ENCODE data around the gene KNDC1.
A peak's percentile ranks its signal among the peaks of the same experiment; 100 is the strongest.

Gene KNDC1

DNA sequence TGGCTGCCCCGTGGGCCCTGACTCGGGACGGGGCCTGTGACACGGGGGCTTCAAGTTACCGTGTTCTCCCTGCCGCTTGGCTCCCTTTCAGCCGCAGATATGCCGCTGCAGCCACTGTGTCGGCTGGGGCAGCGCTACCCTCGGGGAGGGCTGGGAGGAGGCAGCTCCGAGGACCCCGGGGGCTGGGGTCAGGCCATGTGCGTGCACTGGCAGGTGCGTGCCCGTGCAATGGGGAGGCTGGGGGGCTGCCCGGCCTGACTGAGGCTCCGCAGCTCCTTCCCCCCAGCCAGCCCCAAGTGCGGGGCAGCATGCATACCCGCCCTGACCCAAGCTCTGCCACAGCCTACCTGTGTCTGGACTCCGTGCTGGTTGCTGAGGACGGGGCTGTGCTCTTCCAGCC lies 29.2 kb downstream of the KNDC1 start:
- peaks cover 9% of the 10 kb centered on the region for H3K36me3 ChIP-seq (ENCODE audit: control insufficient read depth, insufficient read depth, low read length)
- H3K27ac ChIP-seq (ENCODE audit: low read depth, low read length): no peak overlapping the region
- no peak overlapping the region for H3K4me3 ChIP-seq (ENCODE audit: low read depth, low read length)
- H3K9ac ChIP-seq (ENCODE audit: low read length): no peak overlapping the region
- no peaks in the 10 kb centered on the region; the same call in 1 of the 2 replicates for H3K4me1 ChIP-seq (ENCODE audit: control insufficient read depth, insufficient read depth, low read length)
- H3K9me3 ChIP-seq (ENCODE audit: control insufficient read depth, insufficient read depth, low read depth, low read length): peaks cover 11% of the 10 kb centered on the region; the same call in 1 of the 2 replicates
- H3K27me3 ChIP-seq (ENCODE audit: control insufficient read depth, insufficient read depth, low read length): no peaks in the 10 kb centered on the region

DNA sequence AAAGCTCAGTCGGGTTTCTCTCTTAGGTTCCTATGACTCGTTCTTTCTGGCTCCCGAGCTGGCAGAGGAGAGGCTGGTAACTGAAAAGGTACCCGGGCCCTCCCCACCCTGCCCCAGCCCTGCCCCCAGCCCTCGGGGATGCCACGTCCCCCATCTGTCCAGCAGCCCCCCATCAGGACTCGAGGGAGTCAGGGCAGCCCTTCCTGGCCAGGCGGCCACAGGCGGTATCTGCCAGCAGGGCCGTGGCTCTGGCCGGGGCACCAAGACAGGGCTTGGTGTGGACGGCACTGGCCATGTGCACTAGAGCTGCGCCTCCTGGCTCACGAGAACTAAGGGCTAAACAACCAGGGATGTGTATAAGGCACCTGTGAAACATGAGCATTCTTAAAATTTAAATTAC lies 29.7 kb downstream of the KNDC1 start:
- Histone ChIP-seq H3K27me3 (ENCODE audit: control insufficient read depth, insufficient read depth, low read length) (no peaks in the 10 kb centered on the region), H3K4me3 (ENCODE audit: low read depth, low read length) (no peak overlapping the region), H3K9ac (ENCODE audit: low read length) (no peak overlapping the region), H3K4me1 (ENCODE audit: control insufficient read depth, insufficient read depth, low read length) (no peaks in the 10 kb centered on the region; the same call in 1 of the 2 replicates), H3K27ac (ENCODE audit: low read depth, low read length) (no peak overlapping the region), H3K9me3 (ENCODE audit: control insufficient read depth, insufficient read depth, low read depth, low read length) (peaks cover 11% of the 10 kb centered on the region; the same call in 1 of the 2 replicates), H3K36me3 (ENCODE audit: control insufficient read depth, insufficient read depth, low read length) (peaks cover 5% of the 10 kb centered on the region; the same call in 1 of the 2 replicates)

DNA sequence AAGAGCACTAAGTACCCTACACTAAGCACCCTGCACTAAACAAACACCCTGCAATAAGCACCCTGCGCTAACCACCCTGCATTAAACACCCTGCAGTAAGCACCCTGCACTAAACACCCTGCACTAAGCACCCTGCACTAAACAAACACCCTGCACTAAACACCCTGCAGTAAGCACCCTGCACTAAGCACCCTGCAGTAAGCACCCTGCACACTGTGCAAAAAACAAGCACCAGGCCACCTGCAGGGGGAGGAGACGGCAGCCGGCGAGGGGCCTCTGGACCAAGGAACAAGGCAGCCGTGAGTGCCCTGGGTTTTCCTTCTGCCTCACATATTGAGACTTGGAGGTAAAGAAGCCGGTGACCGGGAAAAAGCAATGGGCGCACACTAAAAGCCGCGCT lies 30.2 kb downstream of the KNDC1 start:
- H3K9me3 ChIP-seq (ENCODE audit: control insufficient read depth, insufficient read depth, low read depth, low read length): peaks cover 8% of the 10 kb centered on the region; the same call in 1 of the 2 replicates
- H3K27ac ChIP-seq (ENCODE audit: low read depth, low read length): no peak overlapping the region
- H3K36me3 ChIP-seq (ENCODE audit: control insufficient read depth, insufficient read depth, low read length): peaks cover 5% of the 10 kb centered on the region; the same call in 1 of the 2 replicates
- H3K4me1 ChIP-seq (ENCODE audit: control insufficient read depth, insufficient read depth, low read length): no peaks in the 10 kb centered on the region; the same call in 1 of the 2 replicates
- H3K9ac ChIP-seq (ENCODE audit: low read length): no peak overlapping the region
- no peak overlapping the region for H3K4me3 ChIP-seq (ENCODE audit: low read depth, low read length)
- H3K27me3 ChIP-seq (ENCODE audit: control insufficient read depth, insufficient read depth, low read length): no peaks in the 10 kb centered on the region

DNA sequence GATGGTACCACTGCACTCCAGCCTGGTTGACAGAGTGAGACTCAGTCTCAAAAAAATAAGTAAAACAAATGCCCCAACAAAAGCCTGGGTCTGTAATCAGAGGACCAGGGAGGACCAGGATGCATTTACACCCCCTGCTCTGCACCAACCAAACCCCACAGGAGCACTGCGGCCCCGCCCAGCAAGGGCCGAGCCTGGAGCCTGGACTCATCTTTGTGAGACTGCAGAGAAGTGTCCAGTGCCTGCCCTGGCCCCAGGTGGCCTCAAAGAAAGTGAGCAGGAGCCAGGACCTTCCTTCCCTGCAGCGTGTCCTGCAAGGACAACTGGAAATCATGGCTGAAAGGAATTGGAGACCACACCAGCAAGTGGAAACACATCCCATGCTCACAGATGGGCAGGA lies 31.6 kb downstream of the KNDC1 start:
- Histone ChIP-seq H3K27me3 (ENCODE audit: control insufficient read depth, insufficient read depth, low read length) (no peaks in the 10 kb centered on the region), H3K36me3 (ENCODE audit: control insufficient read depth, insufficient read depth, low read length) (peaks cover 5% of the 10 kb centered on the region; the same call in 1 of the 2 replicates)

DNA sequence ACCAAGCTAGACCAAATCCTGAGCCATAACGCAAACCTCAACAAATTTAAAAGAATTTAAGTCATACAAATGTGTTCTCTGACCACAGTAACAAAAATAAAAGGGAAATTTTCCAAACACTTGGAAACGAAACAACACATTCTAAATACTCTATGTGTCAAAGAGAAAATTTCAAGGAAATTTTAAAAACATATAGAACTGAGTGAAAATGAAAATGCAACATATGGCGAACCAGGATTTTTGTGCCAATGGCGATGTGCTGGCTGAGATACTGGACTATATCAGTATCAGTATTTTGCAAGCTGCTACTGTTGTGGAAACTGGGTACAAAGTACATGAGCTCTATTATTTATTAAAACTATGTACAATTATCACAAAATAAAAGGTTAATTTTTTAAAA lies 34.1 kb downstream of the KNDC1 start:
- H3K9ac ChIP-seq (ENCODE audit: low read length): no peak overlapping the region
- H3K4me3 ChIP-seq (ENCODE audit: low read depth, low read length): no peak overlapping the region
- H3K27me3 ChIP-seq (ENCODE audit: control insufficient read depth, insufficient read depth, low read length): no peaks in the 10 kb centered on the region
- peaks cover 7% of the 10 kb centered on the region; the same call in 1 of the 2 replicates for H3K9me3 ChIP-seq (ENCODE audit: control insufficient read depth, insufficient read depth, low read depth, low read length)
- no peaks in the 10 kb centered on the region for H3K4me1 ChIP-seq (ENCODE audit: control insufficient read depth, insufficient read depth, low read length)
- H3K27ac ChIP-seq (ENCODE audit: low read depth, low read length): no peak overlapping the region
- H3K36me3 ChIP-seq (ENCODE audit: control insufficient read depth, insufficient read depth, low read length): no peaks in the 10 kb centered on the region

More for the DNA sequence above, 31.6 kb downstream of the KNDC1 start:
- Histone ChIP-seq H3K9ac (ENCODE audit: low read length) (no peak overlapping the region), H3K4me3 (ENCODE audit: low read depth, low read length) (no peak overlapping the region), H3K9me3 (ENCODE audit: control insufficient read depth, insufficient read depth, low read depth, low read length) (peaks cover 7% of the 10 kb centered on the region; the same call in 1 of the 2 replicates), H3K4me1 (ENCODE audit: control insufficient read depth, insufficient read depth, low read length) (no peaks in the 10 kb centered on the region), H3K27ac (ENCODE audit: low read depth, low read length) (no peak overlapping the region)

DNA sequence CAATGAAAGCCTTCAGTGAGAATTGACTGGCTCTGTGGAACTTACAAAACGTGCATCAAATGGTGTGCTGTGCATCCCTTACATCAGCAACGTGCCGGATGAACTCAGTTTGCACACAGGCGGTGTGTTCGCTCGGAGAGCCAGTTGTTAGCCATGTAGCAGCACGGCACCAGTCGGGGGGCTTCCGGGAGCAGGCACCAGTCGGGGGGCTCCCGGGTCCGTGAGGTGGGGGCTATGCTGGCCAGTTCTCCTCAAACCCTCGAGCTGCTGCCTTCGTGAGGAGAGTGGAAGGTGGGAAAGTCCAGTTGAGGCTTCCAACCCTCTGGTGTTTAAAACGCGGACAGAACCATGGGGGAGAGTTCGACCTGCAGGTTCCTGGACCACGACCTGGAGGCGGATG lies 35.1 kb downstream of the KNDC1 start:
- Histone ChIP-seq H3K9me3 (ENCODE audit: control insufficient read depth, insufficient read depth, low read depth, low read length) (peaks cover 7% of the 10 kb centered on the region; the same call in 1 of the 2 replicates), H3K36me3 (ENCODE audit: control insufficient read depth, insufficient read depth, low read length) (no peaks in the 10 kb centered on the region; the same call in 1 of the 2 replicates), H3K27me3 (ENCODE audit: control insufficient read depth, insufficient read depth, low read length) (no peaks in the 10 kb centered on the region), H3K9ac (ENCODE audit: low read length) (no peak overlapping the region), H3K4me1 (ENCODE audit: control insufficient read depth, insufficient read depth, low read length) (peaks cover 3% of the 10 kb centered on the region; the same call in 1 of the 2 replicates), H3K4me3 (ENCODE audit: low read depth, low read length) (no peak overlapping the region), H3K27ac (ENCODE audit: low read depth, low read length) (no peak overlapping the region)

DNA sequence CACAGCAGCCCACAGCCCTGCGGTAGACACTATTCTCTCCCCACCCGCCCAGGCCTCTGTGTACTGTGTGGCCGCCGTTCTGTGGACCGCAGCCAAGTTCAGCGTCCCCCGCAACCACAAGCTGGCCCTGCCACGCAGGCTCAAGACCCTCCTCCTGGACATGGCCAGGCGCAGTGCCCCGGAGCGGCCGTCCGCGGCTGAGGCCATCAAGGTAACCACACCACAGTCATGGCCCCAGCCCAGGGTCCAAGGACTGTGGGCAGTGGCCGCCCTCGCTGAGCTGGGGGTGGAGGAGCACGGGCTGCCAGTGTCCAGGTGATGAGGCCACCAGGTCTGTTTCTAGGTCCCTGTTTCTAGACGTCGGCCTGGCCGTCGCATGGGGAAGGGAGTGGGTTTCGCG lies 35.6 kb downstream of the KNDC1 start:
- Histone ChIP-seq H3K4me1 (ENCODE audit: control insufficient read depth, insufficient read depth, low read length) (peaks cover 5% of the 10 kb centered on the region; the same call in 1 of the 2 replicates), H3K4me3 (ENCODE audit: low read depth, low read length) (no peak overlapping the region), H3K9ac (ENCODE audit: low read length) (no peak overlapping the region), H3K27ac (ENCODE audit: low read depth, low read length) (no peak overlapping the region), H3K27me3 (ENCODE audit: control insufficient read depth, insufficient read depth, low read length) (no peaks in the 10 kb centered on the region), H3K9me3 (ENCODE audit: control insufficient read depth, insufficient read depth, low read depth, low read length) (peaks cover 7% of the 10 kb centered on the region; the same call in 1 of the 2 replicates), H3K36me3 (ENCODE audit: control insufficient read depth, insufficient read depth, low read length) (no peaks in the 10 kb centered on the region; the same call in 1 of the 2 replicates)

DNA sequence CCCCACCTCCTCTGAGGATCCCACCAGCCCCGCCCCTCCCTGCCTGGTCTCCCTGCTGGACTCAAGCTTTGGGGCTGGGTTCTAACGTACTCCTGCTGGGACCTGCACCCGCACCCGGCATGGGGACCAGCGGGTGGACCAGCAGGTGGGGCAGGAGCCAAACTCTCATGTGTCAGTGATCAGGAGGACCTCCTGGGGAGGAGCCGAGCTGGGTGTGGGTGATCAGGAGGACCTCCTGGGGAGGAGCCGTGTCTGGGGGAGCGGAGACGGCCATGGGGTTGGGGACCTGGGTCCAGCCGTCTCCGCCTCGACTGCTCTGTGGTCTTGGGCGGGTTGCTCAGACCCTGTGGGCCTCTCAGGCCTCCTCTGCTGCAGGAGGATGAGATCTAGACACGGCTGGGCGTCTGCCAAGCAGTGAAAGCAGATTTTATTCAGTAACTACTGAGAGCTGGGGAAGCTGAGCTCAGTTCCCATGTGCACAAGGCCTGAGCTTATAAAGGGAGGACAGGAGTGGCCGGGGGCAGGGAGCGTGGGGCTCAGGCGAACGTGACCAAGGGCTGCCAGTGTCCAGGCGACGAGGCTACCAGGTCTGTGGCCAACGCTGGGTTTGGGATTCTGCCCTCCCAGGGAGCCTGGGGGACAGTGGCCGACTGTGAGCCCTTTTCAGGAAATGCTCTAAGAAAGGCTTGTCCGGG lies 36.3 kb downstream of the KNDC1 start:
- Histone ChIP-seq H3K9me3 (ENCODE audit: control insufficient read depth, insufficient read depth, low read depth, low read length) (peaks cover 7% of the 10 kb centered on the region; the same call in 1 of the 2 replicates), H3K4me3 (ENCODE audit: low read depth, low read length) (no peak overlapping the region), H3K4me1 (ENCODE audit: control insufficient read depth, insufficient read depth, low read length) (peaks cover 5% of the 10 kb centered on the region; the same call in 1 of the 2 replicates), H3K27ac (ENCODE audit: low read depth, low read length) (0 out of 2 replicates have a peak overlapping the region, but pooled peaks have one; percentile 31), H3K9ac (ENCODE audit: low read length) (no peak overlapping the region), H3K36me3 (ENCODE audit: control insufficient read depth, insufficient read depth, low read length) (no peaks in the 10 kb centered on the region; the same call in 1 of the 2 replicates), H3K27me3 (ENCODE audit: control insufficient read depth, insufficient read depth, low read length) (no peaks in the 10 kb centered on the region)

DNA sequence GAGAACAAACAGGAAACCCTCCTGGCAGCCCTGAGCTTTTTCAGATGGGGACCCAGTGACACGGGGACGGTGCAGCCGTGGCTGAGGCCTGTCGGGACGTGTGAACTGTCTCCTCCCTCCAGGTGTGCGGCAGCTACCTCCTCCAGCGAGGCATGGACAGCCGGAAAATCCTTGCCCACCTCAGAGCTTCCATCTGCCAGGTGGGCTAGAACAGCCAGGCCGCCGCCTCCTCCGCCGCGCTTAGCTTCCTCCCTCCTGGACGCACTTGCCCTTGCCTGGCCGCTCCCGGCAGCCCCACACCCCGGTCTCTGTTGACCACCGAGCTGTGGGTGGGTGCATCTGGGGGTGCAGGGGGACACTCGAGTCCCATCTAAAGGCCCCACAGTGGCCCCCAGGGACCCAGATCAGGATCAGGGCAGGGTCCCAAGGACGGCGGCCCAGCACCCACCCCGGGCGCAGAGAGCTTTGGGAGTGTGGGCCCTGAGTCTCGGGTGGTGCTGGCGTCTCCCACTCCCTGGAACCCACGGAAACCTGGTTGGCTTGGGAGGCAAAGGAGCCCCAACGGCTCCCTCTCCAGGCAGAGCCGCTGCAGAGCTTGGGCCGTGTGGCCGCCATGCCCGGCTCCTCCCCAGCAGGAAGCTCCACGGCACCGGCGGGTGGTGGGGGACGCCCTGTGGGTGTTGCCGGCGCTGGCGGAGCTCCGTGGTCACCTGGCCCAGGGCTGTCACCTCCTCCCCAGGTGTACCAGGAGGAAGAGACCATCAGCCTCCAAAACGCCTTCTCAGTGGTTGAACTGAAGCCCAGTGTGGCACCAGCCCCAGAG lies 37.1 kb downstream of the KNDC1 start:
- H3K36me3 ChIP-seq (ENCODE audit: control insufficient read depth, insufficient read depth, low read length): no peaks in the 10 kb centered on the region; the same call in 1 of the 2 replicates
- H3K9ac ChIP-seq (ENCODE audit: low read length): no peak overlapping the region
- peaks cover under 1% of the 10 kb centered on the region; the same call in 1 of the 2 replicates for H3K9me3 ChIP-seq (ENCODE audit: control insufficient read depth, insufficient read depth, low read depth, low read length)
- H3K27me3 ChIP-seq (ENCODE audit: control insufficient read depth, insufficient read depth, low read length): no peaks in the 10 kb centered on the region
- 0 out of 2 replicates have a peak overlapping the region, but pooled peaks have one; percentile 31 for H3K27ac ChIP-seq (ENCODE audit: low read depth, low read length)
- H3K4me3 ChIP-seq (ENCODE audit: low read depth, low read length): no peak overlapping the region
- peaks cover 5% of the 10 kb centered on the region; the same call in 1 of the 2 replicates for H3K4me1 ChIP-seq (ENCODE audit: control insufficient read depth, insufficient read depth, low read length)

DNA sequence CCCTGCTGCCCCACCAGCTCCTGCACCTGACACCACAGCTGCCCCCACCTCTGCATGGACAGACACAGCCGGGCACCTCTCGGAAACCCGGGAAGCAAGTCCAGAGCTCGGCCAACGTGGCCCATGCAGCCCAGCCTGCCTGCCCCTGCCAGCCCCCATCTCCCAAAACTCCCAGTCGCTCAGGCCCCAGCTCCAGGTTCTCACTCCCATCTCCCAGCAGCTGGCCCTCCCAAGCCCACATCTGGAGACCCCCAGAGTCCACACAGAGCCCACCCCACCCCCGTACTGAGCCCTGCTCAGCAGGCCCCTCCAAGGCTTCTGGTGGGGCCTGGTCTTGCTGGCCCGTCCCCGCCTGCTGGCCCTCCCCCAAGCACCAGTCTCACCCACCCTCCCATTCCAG lies 37.8 kb downstream of the KNDC1 start:
- Histone ChIP-seq H3K4me3 (ENCODE audit: low read depth, low read length) (no peak overlapping the region), H3K4me1 (ENCODE audit: control insufficient read depth, insufficient read depth, low read length) (peaks cover 5% of the 10 kb centered on the region; the same call in 1 of the 2 replicates), H3K27me3 (ENCODE audit: control insufficient read depth, insufficient read depth, low read length) (no peaks in the 10 kb centered on the region), H3K9me3 (ENCODE audit: control insufficient read depth, insufficient read depth, low read depth, low read length) (no peaks in the 10 kb centered on the region), H3K36me3 (ENCODE audit: control insufficient read depth, insufficient read depth, low read length) (no peaks in the 10 kb centered on the region; the same call in none of the 2 replicates), H3K9ac (ENCODE audit: low read length) (no peak overlapping the region), H3K27ac (ENCODE audit: low read depth, low read length) (no peak overlapping the region)

All from HUES6 (cell line).